Activated CD8-positive, alpha-beta T cell treated with anti-CD3 and anti-CD28 coated beads, Interleukin-2, amount 10 ng/mL, durations not matched to agents 7 days and 5 days (primary cell): Measurements from ENCODE around the gene HIPK2. TPM values are rescaled to one million over a fixed set of nuclear protein-coding genes. Genes with fewer than 3 reads are reported as not detected.

Source experiments
- ATAC-seq: fragments of 150-1000 bp; cut with Tn5 transposase; one replicate; pipeline ENCODE4 v1.10.0; 2021; ENCODE audit warnings: moderate library complexity
- CTCF ChIA-PET: fragments of 350-600 bp; sonication (Branson Sonifier 250); formaldehyde crosslinking; loops from one replicate; lab custom pipeline; 2021; ENCODE audit warnings: antibody characterized with exemption; lab: Charles Lee
- POLR2A ChIA-PET: fragments of 350-600 bp; sonication (Branson Sonifier 250); formaldehyde crosslinking; loops from one replicate; lab custom pipeline; 2021; ENCODE audit warnings: antibody characterized with exemption; lab: Charles Lee
- DNase-seq: peaks from one replicate; pipeline ENCODE4 v3.0.0-alpha.2; 2020
- H3K27ac Mint-ChIP-seq: one replicate; pipeline ENCODE4 v1.8.0; 2021; ENCODE audit warnings: mild to moderate bottlenecking, mixed read lengths
- H3K27me3 Mint-ChIP-seq: one replicate; pipeline ENCODE4 v1.8.0; 2021; ENCODE audit warnings: low read depth, mixed read lengths
- H3K36me3 Mint-ChIP-seq: one replicate; pipeline ENCODE4 v1.8.0; 2021; ENCODE audit warnings: low read depth, mixed read lengths
- H3K4me1 Mint-ChIP-seq: one replicate; pipeline ENCODE4 v1.8.0; 2021; ENCODE audit warnings: low read depth, mixed read lengths
- H3K4me3 Mint-ChIP-seq: one replicate; pipeline ENCODE4 v1.8.0; 2021; ENCODE audit warnings: mild to moderate bottlenecking, mixed read lengths
- H3K9me3 Mint-ChIP-seq: one replicate; pipeline ENCODE4 v1.8.0; 2022; ENCODE audit warnings: mixed read lengths; ENCODE audit not compliant: insufficient read depth
- total RNA-seq, 2 experiments: library from RNA; stranded (reverse); gene quantifications; one replicate each; pipeline ENCODE4 v1.2.3, GENCODE V29; 2021

The HIPK2 gene
- total RNA-seq, 2 experiments from 2014 or later, result 17.0 to 17.2 TPM

GRCh38 chr7:139648391-139648861 is 129.4 kb downstream of the HIPK2 start:
- ATAC-seq (no peak), DNase-seq (no peak)
- POLR2A ChIA-PET, result no interaction called here
- no peaks in the 10 kb centered on the region for H3K27me3 Mint-ChIP-seq
- H3K9me3 Mint-ChIP-seq, result no peaks in the 10 kb centered on the region
- CTCF ChIA-PET, result interaction anchor here (1.0 to 4.9 kb wide), 11 partner anchors 16 to 356 kb away, joined by 3 to 103 read pairs (median 23); no protein-coding TSS in a partner anchor
- H3K4me1 Mint-ChIP-seq, result peaks cover 49% of the 10 kb centered on the region
- no peaks in the 10 kb centered on the region for H3K36me3 Mint-ChIP-seq
- H3K4me3 Mint-ChIP-seq, result peak overlapping the region; percentile 20
- no peak overlapping the region for H3K27ac Mint-ChIP-seq

GRCh38 chr7:139647814-139648390 is 129.9 kb downstream of the HIPK2 start:
- Mint-ChIP-seq H3K36me3 (no peaks in the 10 kb centered on the region), H3K4me3 (no peak overlapping the region), H3K27ac (peak overlapping the region; percentile 10), H3K27me3 (no peaks in the 10 kb centered on the region), H3K9me3 (no peaks in the 10 kb centered on the region), H3K4me1 (peaks cover 49% of the 10 kb centered on the region)
- ATAC-seq (no peak), DNase-seq (no peak)
- CTCF ChIA-PET, result interaction anchor here (0.9 to 4.9 kb wide), 25 partner anchors 11 to 372 kb away, joined by 3 to 103 read pairs (median 6); no protein-coding TSS in a partner anchor
- POLR2A ChIA-PET, result no interaction called here

- no peak overlapping the region for H3K27ac Mint-ChIP-seq
- no peak overlapping the region for H3K4me3 Mint-ChIP-seq
- H3K36me3 Mint-ChIP-seq, result no peaks in the 10 kb centered on the region
- no peaks in the 10 kb centered on the region for H3K27me3 Mint-ChIP-seq
- ChIA-PET CTCF (interaction anchor here (0.7 to 4.9 kb wide), 33 partner anchors 8 to 373 kb away, joined by 3 to 103 read pairs (median 6); no protein-coding TSS in a partner anchor), POLR2A (interaction anchor here (0.7 kb wide), 1 partner anchor 126 kb away, joined by 3 read pairs; no protein-coding TSS in a partner anchor)
- DNase-seq, result no peak
- peak; percentile 29 for ATAC-seq
- H3K4me1 Mint-ChIP-seq, result peaks cover 50% of the 10 kb centered on the region
- H3K9me3 Mint-ChIP-seq, result no peaks in the 10 kb centered on the region
Observed at GRCh38 chr7:139647085-139647484, 130.7 kb downstream of the HIPK2 start.

- no peaks in the 10 kb centered on the region for H3K36me3 Mint-ChIP-seq
Observed at GRCh38 chr7:139646566-139646965, 131.2 kb downstream of the HIPK2 start.

GRCh38 chr7:139645572-139646523 is 131.9 kb downstream of the HIPK2 start:
- ChIA-PET CTCF (interaction anchor here (0.7 to 4.9 kb wide), 55 partner anchors 9 to 658 kb away, joined by 3 to 103 read pairs (median 5); no protein-coding TSS in a partner anchor), POLR2A (interaction anchor here (0.8 kb wide), 1 partner anchor 411 kb away, joined by 3 read pairs; no protein-coding TSS in a partner anchor)
- Mint-ChIP-seq H3K27ac (no peak overlapping the region), H3K36me3 (no peaks in the 10 kb centered on the region), H3K9me3 (no peaks in the 10 kb centered on the region), H3K4me1 (peaks cover 53% of the 10 kb centered on the region), H3K27me3 (no peaks in the 10 kb centered on the region), H3K4me3 (no peak overlapping the region)
- peak; percentile 88 for DNase-seq
- peak; percentile 67 for ATAC-seq

More at GRCh38 chr7:139646566-139646965, 131.2 kb downstream of the HIPK2 start:
- H3K9me3 Mint-ChIP-seq, result no peaks in the 10 kb centered on the region
- ATAC-seq, result no peak
- H3K27ac Mint-ChIP-seq, result no peak overlapping the region
- DNase-seq, result no peak
- no peaks in the 10 kb centered on the region for H3K27me3 Mint-ChIP-seq
- POLR2A ChIA-PET, result interaction anchor here (0.7 kb wide), 1 partner anchor 127 kb away, joined by 3 read pairs; no protein-coding TSS in a partner anchor
- CTCF ChIA-PET, result interaction anchor here (0.7 to 4.9 kb wide), 39 partner anchors 9 to 373 kb away, joined by 3 to 103 read pairs (median 7); no protein-coding TSS in a partner anchor
- H3K4me3 Mint-ChIP-seq, result no peak overlapping the region
- H3K4me1 Mint-ChIP-seq, result peaks cover 53% of the 10 kb centered on the region

GRCh38 chr7:139643951-139644585 is 133.7 kb downstream of the HIPK2 start:
- POLR2A ChIA-PET, result no interaction called here
- ATAC-seq (no peak), DNase-seq (no peak)
- CTCF ChIA-PET, result interaction anchor here (4.1 to 4.9 kb wide), 5 partner anchors 7 to 360 kb away, joined by 24 to 103 read pairs (median 34); no protein-coding TSS in a partner anchor
- no peaks in the 10 kb centered on the region for H3K9me3 Mint-ChIP-seq
- H3K27me3 Mint-ChIP-seq, result no peaks in the 10 kb centered on the region
- no peak overlapping the region for H3K27ac Mint-ChIP-seq
- no peaks in the 10 kb centered on the region for H3K36me3 Mint-ChIP-seq
- no peak overlapping the region for H3K4me3 Mint-ChIP-seq
- peaks cover 42% of the 10 kb centered on the region for H3K4me1 Mint-ChIP-seq

- Mint-ChIP-seq H3K36me3 (peaks cover 2% of the 10 kb centered on the region), H3K27ac (no peak overlapping the region)
- POLR2A ChIA-PET, result no interaction called here
Observed at GRCh38 chr7:139642283-139642682, 135.5 kb downstream of the HIPK2 start.

GRCh38 chr7:139641337-139641992 is 136.3 kb downstream of the HIPK2 start:
- Mint-ChIP-seq H3K36me3 (peaks cover 8% of the 10 kb centered on the region), H3K27me3 (no peaks in the 10 kb centered on the region), H3K9me3 (no peaks in the 10 kb centered on the region), H3K4me3 (no peak overlapping the region), H3K4me1 (peaks cover 28% of the 10 kb centered on the region), H3K27ac (no peak overlapping the region)
- DNase-seq (no peak), ATAC-seq (no peak)
- POLR2A ChIA-PET, result interaction anchor here (0.6 kb wide), 1 partner anchor 9 kb away, joined by 3 read pairs; no protein-coding TSS in a partner anchor
- CTCF ChIA-PET, result interaction anchor here (0.8 to 3.1 kb wide), 5 partner anchors 9 to 361 kb away, joined by 3 to 9 read pairs (median 7); no protein-coding TSS in a partner anchor

More at GRCh38 chr7:139642283-139642682, 135.5 kb downstream of the HIPK2 start:
- H3K27me3 Mint-ChIP-seq, result no peaks in the 10 kb centered on the region
- no peak overlapping the region for H3K4me3 Mint-ChIP-seq
- peaks cover 27% of the 10 kb centered on the region for H3K4me1 Mint-ChIP-seq
- DNase-seq (no peak), ATAC-seq (no peak)
- H3K9me3 Mint-ChIP-seq, result no peaks in the 10 kb centered on the region
- CTCF ChIA-PET, result interaction anchor here (0.8 to 3.1 kb wide), 5 partner anchors 10 to 360 kb away, joined by 3 to 9 read pairs (median 4); no protein-coding TSS in a partner anchor

- ChIA-PET CTCF (interaction anchor here (1.7 to 3.1 kb wide), 5 partner anchors 9 to 206 kb away, joined by 4 to 9 read pairs (median 7); no protein-coding TSS in a partner anchor), POLR2A (interaction anchor here (0.7 kb wide), 1 partner anchor 46 kb away, joined by 3 read pairs; no protein-coding TSS in a partner anchor)
- DNase-seq, result no peak
- no peaks in the 10 kb centered on the region for H3K27me3 Mint-ChIP-seq
- H3K4me3 Mint-ChIP-seq, result no peak overlapping the region
- no peak overlapping the region for H3K27ac Mint-ChIP-seq
- peaks cover 31% of the 10 kb centered on the region for H3K4me1 Mint-ChIP-seq
- H3K9me3 Mint-ChIP-seq, result no peaks in the 10 kb centered on the region
- H3K36me3 Mint-ChIP-seq, result peaks cover 14% of the 10 kb centered on the region
- no peak for ATAC-seq
Observed at GRCh38 chr7:139640681-139641080, 137.1 kb downstream of the HIPK2 start.

- Mint-ChIP-seq H3K27me3 (no peaks in the 10 kb centered on the region), H3K27ac (no peak overlapping the region), H3K4me3 (no peak overlapping the region), H3K4me1 (peaks cover 36% of the 10 kb centered on the region), H3K9me3 (no peaks in the 10 kb centered on the region), H3K36me3 (peaks cover 14% of the 10 kb centered on the region)
- ChIA-PET POLR2A (no interaction called here), CTCF (interaction anchor here (0.6 to 2.5 kb wide), 4 partner anchors 12 to 205 kb away, joined by 3 to 7 read pairs (median 6); no protein-coding TSS in a partner anchor)
- no peak for ATAC-seq
- DNase-seq, result no peak
Observed at GRCh38 chr7:139639563-139639962, 138.2 kb downstream of the HIPK2 start.
